ENCODE measurements around the gene SGSM1. TPM values are rescaled to one million over a fixed set of nuclear protein-coding genes. Genes with fewer than 3 reads are reported as not detected.

SGSM1 gene
- total RNA-seq, 2 donors from 2014 or later: 6.8 to 11.1 TPM

GRCh38 chr22:24930678-24931077 lies 124.7 kb downstream of the SGSM1 start:
- Histone ChIP-seq H3K36me3 (no peaks in the 10 kb centered on the region), H3K9me3 (peaks cover 4% of the 10 kb centered on the region), H3K27ac (no peak overlapping the region), H3K4me1 (ENCODE audit: control insufficient read depth in 1 of 2, low read depth in 2 of 2) (no peaks in the 10 kb centered on the region), H3K27me3 (replicated peaks; ENCODE audit: insufficient read depth) (no peaks in the 10 kb centered on the region), H3K4me3 (no peak overlapping the region)
- DNase-seq (ENCODE audit: low spot score) (no peak), ATAC-seq (ENCODE audit: insufficient number of reproducible peaks, low FRiP score, low read depth) (no peak)
- TF ChIP-seq CTCF (IDR thresholded peaks at IDR 0.05): no peak

- Histone ChIP-seq H3K27me3 (replicated peaks; ENCODE audit: insufficient read depth) (no peaks in the 10 kb centered on the region), H3K27ac (no peak overlapping the region), H3K36me3 (no peaks in the 10 kb centered on the region), H3K4me1 (ENCODE audit: control insufficient read depth in 1 of 2, low read depth in 2 of 2) (no peaks in the 10 kb centered on the region), H3K9me3 (no peaks in the 10 kb centered on the region), H3K4me3 (no peak overlapping the region)
- TF ChIP-seq CTCF (IDR thresholded peaks at IDR 0.05): no peak
- no peak for ATAC-seq (ENCODE audit: insufficient number of reproducible peaks, low FRiP score, low read depth)
- no peak for DNase-seq (ENCODE audit: low spot score)
Observed at GRCh38 chr22:24935771-24936483, 129.9 kb downstream of the SGSM1 start.

- no peak for ATAC-seq (ENCODE audit: insufficient number of reproducible peaks, low FRiP score, low read depth)
- Histone ChIP-seq H3K27me3 (replicated peaks; ENCODE audit: insufficient read depth) (no peaks in the 10 kb centered on the region), H3K4me3 (no peak overlapping the region), H3K27ac (no peak overlapping the region), H3K4me1 (ENCODE audit: control insufficient read depth in 1 of 2, low read depth in 2 of 2) (no peaks in the 10 kb centered on the region), H3K9me3 (no peaks in the 10 kb centered on the region), H3K36me3 (no peaks in the 10 kb centered on the region)
- no peak for TF ChIP-seq CTCF (IDR thresholded peaks at IDR 0.05)
- DNase-seq (ENCODE audit: low spot score): no peak
Observed at GRCh38 chr22:24937114-24937513, 131.1 kb downstream of the SGSM1 start.

- no peak for ATAC-seq (ENCODE audit: insufficient number of reproducible peaks, low FRiP score, low read depth)
- no peaks in the 10 kb centered on the region for H3K4me1 ChIP-seq (ENCODE audit: control insufficient read depth in 1 of 2, low read depth in 2 of 2)
Observed at GRCh38 chr22:24938741-24939341, 132.8 kb downstream of the SGSM1 start.

More at GRCh38 chr22:24938741-24939341, 132.8 kb downstream of the SGSM1 start:
- no peaks in the 10 kb centered on the region for H3K9me3 ChIP-seq
- no peak overlapping the region for H3K4me3 ChIP-seq
- peak; percentile 64 for TF ChIP-seq CTCF (IDR thresholded peaks at IDR 0.05)
- H3K27me3 ChIP-seq (replicated peaks; ENCODE audit: insufficient read depth): no peaks in the 10 kb centered on the region
- DNase-seq (ENCODE audit: low spot score): no peak
- H3K27ac ChIP-seq: no peak overlapping the region
- H3K36me3 ChIP-seq: no peaks in the 10 kb centered on the region

All from thoracic aorta (tissue), 2 donors.